BE2C (cell line): ENCODE data around the gene CHKB. TPM values are rescaled to one million over a fixed set of nuclear protein-coding genes. Genes with fewer than 3 reads are reported as not detected.

Source experiments
- DNase-seq: peaks from one replicate; pipeline ENCODE4 v3.0.0-alpha.2; 2020
- H3K27me3 ChIP-seq: fragments of 250-450 bp; sonication (Bioruptor Pico); 2 replicates; pipeline ENCODE4 v1.5.1; 2020; ENCODE audit warnings: mild to moderate bottlenecking
- H3K36me3 ChIP-seq: fragments of 250-450 bp; sonication (Bioruptor Pico); 2 replicates; pipeline ENCODE4 v1.5.1; 2020; ENCODE audit warnings: mild to moderate bottlenecking
- H3K4me1 ChIP-seq: fragments of 250-450 bp; sonication (Bioruptor Pico); 2 replicates; pipeline ENCODE4 v1.5.1; 2020
- H3K4me3 ChIP-seq: 2 replicates; pipeline ENCODE4 v1.5.1; 2011; ENCODE audit warnings: low read depth, low read length
- H3K9me3 ChIP-seq: fragments of 250-450 bp; sonication (Bioruptor Pico); 2 replicates; pipeline ENCODE4 v1.5.1; 2020
- polyA plus RNA-seq: library from polyadenylated mRNA; unstranded; fragments of >200 nt; gene quantifications from one replicate; pipeline ENCODE4 v1.2.1, GENCODE V29; 2012; ENCODE audit warnings: low read depth, missing spikeins; ENCODE audit not compliant: insufficient read length, insufficient read depth
- TF ChIP-seq, protein P1 (sequence below): IDR thresholded peaks from 2 replicates; pipeline ENCODE4 v1.5.1; 2012; ENCODE audit warnings: mild to moderate bottlenecking, low read depth, low read length

CHKB gene, protein sequence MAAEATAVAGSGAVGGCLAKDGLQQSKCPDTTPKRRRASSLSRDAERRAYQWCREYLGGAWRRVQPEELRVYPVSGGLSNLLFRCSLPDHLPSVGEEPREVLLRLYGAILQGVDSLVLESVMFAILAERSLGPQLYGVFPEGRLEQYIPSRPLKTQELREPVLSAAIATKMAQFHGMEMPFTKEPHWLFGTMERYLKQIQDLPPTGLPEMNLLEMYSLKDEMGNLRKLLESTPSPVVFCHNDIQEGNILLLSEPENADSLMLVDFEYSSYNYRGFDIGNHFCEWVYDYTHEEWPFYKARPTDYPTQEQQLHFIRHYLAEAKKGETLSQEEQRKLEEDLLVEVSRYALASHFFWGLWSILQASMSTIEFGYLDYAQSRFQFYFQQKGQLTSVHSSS
- 107 TPM for polyA plus RNA-seq

DNA sequence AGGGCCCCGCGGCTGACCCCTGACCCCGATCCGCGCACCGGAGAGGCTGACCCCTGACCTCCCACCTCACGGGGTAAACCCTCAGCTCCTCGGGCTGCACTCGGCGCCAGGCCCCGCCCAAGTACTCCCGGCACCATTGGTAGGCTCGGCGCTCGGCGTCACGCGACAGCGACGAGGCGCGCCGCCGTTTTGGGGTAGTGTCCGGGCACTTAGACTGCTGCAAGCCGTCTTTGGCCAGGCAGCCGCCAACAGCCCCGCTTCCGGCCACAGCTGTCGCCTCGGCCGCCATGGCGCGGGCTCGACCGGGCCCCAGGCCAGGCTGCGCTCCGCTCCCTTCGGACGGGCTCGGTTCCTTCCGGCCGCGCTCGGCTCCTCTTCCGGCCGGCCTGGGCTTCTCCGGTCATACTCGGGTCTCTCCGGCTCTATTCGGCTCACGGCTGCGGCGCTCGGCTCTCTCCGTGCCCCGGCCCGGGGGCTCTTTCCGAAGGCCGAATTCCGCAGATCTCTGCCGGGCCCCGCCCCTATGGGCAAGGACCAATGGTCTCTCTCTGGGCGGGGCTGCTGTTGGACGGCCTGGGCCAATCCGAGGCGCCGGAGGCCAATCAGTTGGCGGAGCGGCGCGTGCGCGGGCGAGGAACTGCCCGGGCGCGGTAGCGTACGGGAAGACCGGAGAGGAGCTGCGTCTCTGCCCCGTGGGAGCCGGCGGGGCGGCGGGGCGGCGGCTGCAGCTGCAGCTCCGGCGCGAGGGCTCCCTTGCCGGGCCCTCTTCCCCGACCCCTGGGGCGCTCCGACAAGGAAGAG, at the start of gene CHKB:
TSS of gene CHKB (minus strand) at position 357 of the 801 bp plus-strand sequence. CDS start at position 289, 68 bp downstream.
- TF ChIP-seq, protein P1, sequence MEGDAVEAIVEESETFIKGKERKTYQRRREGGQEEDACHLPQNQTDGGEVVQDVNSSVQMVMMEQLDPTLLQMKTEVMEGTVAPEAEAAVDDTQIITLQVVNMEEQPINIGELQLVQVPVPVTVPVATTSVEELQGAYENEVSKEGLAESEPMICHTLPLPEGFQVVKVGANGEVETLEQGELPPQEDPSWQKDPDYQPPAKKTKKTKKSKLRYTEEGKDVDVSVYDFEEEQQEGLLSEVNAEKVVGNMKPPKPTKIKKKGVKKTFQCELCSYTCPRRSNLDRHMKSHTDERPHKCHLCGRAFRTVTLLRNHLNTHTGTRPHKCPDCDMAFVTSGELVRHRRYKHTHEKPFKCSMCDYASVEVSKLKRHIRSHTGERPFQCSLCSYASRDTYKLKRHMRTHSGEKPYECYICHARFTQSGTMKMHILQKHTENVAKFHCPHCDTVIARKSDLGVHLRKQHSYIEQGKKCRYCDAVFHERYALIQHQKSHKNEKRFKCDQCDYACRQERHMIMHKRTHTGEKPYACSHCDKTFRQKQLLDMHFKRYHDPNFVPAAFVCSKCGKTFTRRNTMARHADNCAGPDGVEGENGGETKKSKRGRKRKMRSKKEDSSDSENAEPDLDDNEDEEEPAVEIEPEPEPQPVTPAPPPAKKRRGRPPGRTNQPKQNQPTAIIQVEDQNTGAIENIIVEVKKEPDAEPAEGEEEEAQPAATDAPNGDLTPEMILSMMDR: no peak
- Histone ChIP-seq H3K4me1 (no peaks in the 10 kb centered on the region), H3K4me3 (peak within 1 kb of the TSS; percentile 81), H3K36me3 (0 out of 2 replicates have a peak, but pooled peaks cover 3% of the 10 kb centered on the region), H3K9me3 (no peaks in the 10 kb centered on the region), H3K27me3 (no peaks in the 10 kb centered on the region)
- DNase-seq: peak; percentile 100

DNA sequence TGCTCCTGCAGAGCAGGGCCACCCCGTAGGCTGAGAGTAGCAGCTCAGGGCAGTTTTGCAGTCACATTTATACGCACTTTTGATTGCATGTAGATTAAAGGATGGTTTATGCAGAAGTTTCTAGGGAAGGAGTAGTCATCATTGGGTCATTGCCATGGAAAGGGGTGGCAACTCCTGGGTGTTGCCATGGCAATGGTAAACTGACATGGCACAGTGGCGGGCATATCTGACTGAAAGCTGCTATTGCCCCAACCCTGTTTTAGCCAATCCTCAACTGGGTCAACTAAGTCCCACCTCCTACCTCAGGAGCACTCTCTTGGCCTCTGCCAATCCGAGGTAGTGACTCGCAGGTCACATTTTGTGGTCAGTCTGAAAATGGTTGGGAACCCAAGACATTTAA, 47.7 kb upstream of the CHKB start:
- Histone ChIP-seq H3K4me3 (no peak overlapping the region), H3K27me3 (no peaks in the 10 kb centered on the region), H3K36me3 (no peaks in the 10 kb centered on the region), H3K4me1 (no peaks in the 10 kb centered on the region), H3K9me3 (no peaks in the 10 kb centered on the region)
- TF ChIP-seq, protein P1: no peak
- DNase-seq: no peak

DNA sequence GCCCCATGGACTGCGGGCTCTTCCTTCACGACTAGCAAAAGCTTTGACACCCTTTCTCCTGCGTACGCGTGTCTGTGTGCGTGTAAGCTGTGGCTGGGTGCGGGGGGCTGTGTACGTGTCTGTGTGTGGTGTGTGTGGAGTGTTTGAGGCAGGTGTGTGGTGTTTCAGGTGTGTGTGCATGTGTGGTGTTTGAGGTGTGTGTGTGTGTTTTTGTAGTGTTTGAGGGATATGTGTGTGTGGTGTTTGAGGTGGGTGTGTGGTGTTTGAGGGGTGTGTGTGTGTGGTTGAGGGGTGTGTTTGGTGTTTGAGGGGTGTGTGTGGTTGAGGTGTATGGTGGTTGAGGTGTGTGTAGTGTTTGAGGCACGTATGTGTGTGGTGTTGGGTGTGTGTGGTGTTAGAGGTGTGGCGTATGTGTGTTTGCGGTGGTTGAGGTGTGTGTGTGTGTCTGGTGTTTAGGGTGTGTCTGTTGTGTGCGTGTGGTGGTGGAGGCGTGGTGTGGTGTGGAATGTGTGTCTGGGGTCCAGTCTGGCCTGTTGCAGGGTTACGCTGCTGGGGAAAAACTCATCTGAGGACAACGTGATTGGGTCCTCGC, 46.0 kb upstream of the CHKB start:
- Histone ChIP-seq H3K4me1 (no peaks in the 10 kb centered on the region), H3K36me3 (no peaks in the 10 kb centered on the region), H3K4me3 (peak overlapping the region; percentile 78), H3K27me3 (no peaks in the 10 kb centered on the region), H3K9me3 (no peaks in the 10 kb centered on the region)
- DNase-seq: no peak
- TF ChIP-seq, protein P1: no peak

DNA sequence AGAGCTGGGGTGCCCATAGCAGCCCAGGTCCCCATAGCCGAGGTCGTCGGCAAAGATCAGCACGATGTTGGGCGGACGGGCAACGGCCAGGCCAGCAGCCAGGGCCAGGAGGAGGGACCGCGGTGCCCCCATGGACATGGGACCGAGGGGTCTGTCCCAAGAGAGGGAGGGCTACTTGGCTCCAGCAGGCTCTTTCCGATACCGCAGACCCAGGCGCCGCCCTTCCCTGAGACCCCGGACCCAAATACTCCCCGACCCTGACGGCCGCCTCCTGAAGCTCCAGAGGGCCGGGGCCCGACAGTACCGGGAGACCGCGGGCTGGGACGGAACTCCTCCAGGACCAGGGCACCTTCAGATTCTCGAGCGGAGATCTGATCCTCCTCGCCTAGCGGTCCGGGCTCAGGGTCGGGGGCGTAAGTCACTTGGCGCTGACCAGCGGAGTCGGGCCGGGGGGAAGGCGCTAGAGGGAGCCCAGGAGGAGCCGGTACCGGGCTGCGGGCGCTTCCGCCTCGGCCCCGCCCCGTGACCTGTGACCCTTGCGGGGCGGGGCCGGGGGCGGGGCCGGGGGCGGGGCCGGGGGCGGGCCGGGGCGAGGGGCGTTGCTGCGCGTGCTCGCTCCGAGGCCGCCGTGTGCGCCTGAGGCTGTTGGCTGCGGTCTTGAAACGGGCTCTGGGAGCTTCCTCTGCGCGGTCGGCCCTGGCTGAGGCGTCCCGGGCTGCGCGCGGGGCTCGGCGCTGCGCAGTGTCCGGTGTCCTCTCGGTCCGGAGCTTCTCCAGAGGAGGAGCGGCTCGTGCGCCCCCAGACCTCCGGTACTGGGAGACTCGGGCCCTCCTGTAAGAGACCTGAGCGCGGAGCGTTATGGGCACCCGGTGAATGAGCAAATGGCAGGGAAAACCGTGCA, 45.2 kb upstream of the CHKB start, which contains the start of gene ARSA:
TSS of gene ARSA (minus strand) at position 511 of the 901 bp plus-strand sequence. CDS start at position 138, 373 bp downstream.
- TF ChIP-seq, protein P1: no peak; the same call in 1 of the 2 replicates
- Histone ChIP-seq H3K4me3 (peak within 1 kb of the TSS; percentile 78), H3K9me3 (no peaks in the 10 kb centered on the region), H3K27me3 (no peaks in the 10 kb centered on the region), H3K4me1 (no peaks in the 10 kb centered on the region), H3K36me3 (no peaks in the 10 kb centered on the region)
- peak; percentile 88 for DNase-seq

DNA sequence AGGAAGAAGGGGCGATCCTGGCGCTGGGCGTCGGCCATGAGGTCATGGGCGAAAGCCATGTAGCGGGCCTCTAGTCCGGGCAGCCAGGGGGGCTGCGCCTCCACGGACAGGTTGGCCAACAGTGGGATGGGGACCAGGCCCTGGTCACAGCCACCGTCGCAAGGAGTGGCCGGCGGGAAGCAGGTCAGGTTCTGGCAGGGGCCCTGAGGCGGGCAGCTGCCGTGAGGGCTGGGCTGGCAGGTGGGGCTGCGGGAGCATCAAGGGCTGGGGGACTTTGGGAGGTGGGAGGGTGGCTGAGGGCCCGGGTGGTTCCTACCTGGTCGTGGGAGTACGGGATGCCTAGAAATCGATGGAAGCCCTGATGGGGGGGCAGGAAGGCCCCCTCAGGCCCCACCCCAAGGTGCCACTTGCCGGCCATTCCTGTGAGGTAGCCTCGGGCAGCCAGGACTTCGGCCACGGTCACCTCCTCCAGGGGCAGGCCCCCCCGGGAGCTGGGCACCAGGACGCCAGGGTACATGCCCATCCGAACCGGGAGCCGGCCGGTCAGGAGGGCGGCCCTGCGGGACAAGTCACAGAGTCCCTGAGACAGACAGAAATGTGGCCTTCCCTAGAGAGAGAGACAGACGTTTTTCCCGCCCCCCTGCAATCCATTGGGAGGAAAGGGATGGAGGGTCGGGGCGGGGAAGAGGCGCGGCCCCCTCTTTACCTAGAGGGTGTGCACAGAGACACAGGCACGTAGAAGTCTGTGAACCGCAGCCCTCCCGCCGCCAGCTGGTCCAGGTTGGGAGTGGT, 44.4 kb upstream of the CHKB start:
- no peaks in the 10 kb centered on the region for H3K4me1 ChIP-seq
- no peaks in the 10 kb centered on the region for H3K9me3 ChIP-seq
- TF ChIP-seq, protein P1: no peak
- peaks cover 7% of the 10 kb centered on the region for H3K27me3 ChIP-seq
- H3K36me3 ChIP-seq: no peaks in the 10 kb centered on the region
- H3K4me3 ChIP-seq: peak overlapping the region; percentile 78
- DNase-seq: peak; percentile 33
